Mesenchymal stem cell (in vitro differentiated cells and primary cell): Measurements from ENCODE around the gene MIP.
A peak's percentile ranks its signal among the peaks of the same experiment; 100 is the strongest.
"Not testable (repeated sequence)": the region's sequence is repeated elsewhere in the genome, so short reads cannot be mapped to it uniquely, and the experiment has no call there.

Source experiments
- DNase-seq: peaks from one replicate; pipeline ENCODE4 v3.0.0-alpha.2; 2013
- H2AFZ ChIP-seq: one replicate; pipeline ENCODE4 v1.6.1; 2013; ENCODE audit warnings: low read depth, mild to moderate bottlenecking, control low read depth, inconsistent platforms, low read length, moderate library complexity
- H2AK5ac ChIP-seq: 2 replicates; pipeline ENCODE4 v1.6.1; 2013; ENCODE audit warnings: low read length, moderate library complexity, mild to moderate bottlenecking, inconsistent platforms; ENCODE audit not compliant: severe bottlenecking
- H2BK120ac ChIP-seq: one replicate; pipeline ENCODE4 v1.6.1; 2013; ENCODE audit warnings: low read depth, mild to moderate bottlenecking, inconsistent platforms, low read length, moderate library complexity
- H2BK12ac ChIP-seq, 2 experiments: one replicate each; pipeline ENCODE4 v1.6.1; 2013; ENCODE audit warnings: inconsistent platforms in 2 of 2, low read length in 2 of 2, mild to moderate bottlenecking in 2 of 2, moderate library complexity in 2 of 2, control low read depth in 1 of 2
- H2BK15ac ChIP-seq: one replicate; pipeline ENCODE4 v1.6.1; 2013; ENCODE audit warnings: mild to moderate bottlenecking, low read depth, inconsistent platforms; ENCODE audit not compliant: poor library complexity, severe bottlenecking
- H2BK5ac ChIP-seq: 2 replicates; pipeline ENCODE4 v1.6.1; 2013; ENCODE audit warnings: low read depth, mild to moderate bottlenecking, low read length, control low read depth, inconsistent platforms; ENCODE audit not compliant: poor library complexity, severe bottlenecking
- H3K14ac ChIP-seq, 2 experiments: one replicate each; pipeline ENCODE4 v1.6.1; 2013; ENCODE audit warnings: inconsistent platforms in 2 of 2, low read length in 2 of 2, control low read depth in 1 of 2, mild to moderate bottlenecking in 1 of 2, moderate library complexity in 1 of 2
- H3K18ac ChIP-seq, 2 experiments: one replicate each; pipeline ENCODE4 v1.6.1; 2013; ENCODE audit warnings: inconsistent platforms in 2 of 2, low read length in 2 of 2, control low read depth in 1 of 2, low read depth in 1 of 2, mild to moderate bottlenecking in 1 of 2
- H3K23ac ChIP-seq, 2 experiments: one replicate each; pipeline ENCODE4 v1.6.1; 2013; ENCODE audit warnings: inconsistent platforms in 2 of 2, low read length in 2 of 2, mild to moderate bottlenecking in 2 of 2, moderate library complexity in 2 of 2, control low read depth in 1 of 2
- H3K27ac ChIP-seq: 2 replicates; pipeline ENCODE4 v1.5.1; 2013; ENCODE audit warnings: mild to moderate bottlenecking, moderate library complexity, low read length, control low read depth, inconsistent platforms; ENCODE audit not compliant: poor library complexity, severe bottlenecking
- H3K27me3 ChIP-seq, 2 experiments: 2 replicates each; pipeline versions ENCODE4 v1.6.1 to v1.7.0; 2013; ENCODE audit warnings: low read length in 2 of 2, mild to moderate bottlenecking in 2 of 2, moderate library complexity in 2 of 2, control low read depth in 1 of 2, inconsistent platforms in 1 of 2; ENCODE audit not compliant: control insufficient read depth in 1 of 2, insufficient read depth in 1 of 2
- H3K36me3 ChIP-seq, 2 experiments: 2 replicates each; pipeline versions ENCODE4 v1.6.1 to v1.7.0; 2013; ENCODE audit warnings: low read length in 2 of 2, control low read depth in 1 of 2, inconsistent platforms in 1 of 2, low read depth in 1 of 2, mild to moderate bottlenecking in 1 of 2; ENCODE audit not compliant: insufficient read depth in 2 of 2, control insufficient read depth in 1 of 2
- H3K4ac ChIP-seq, 2 experiments: one replicate each; pipeline ENCODE4 v1.6.1; 2013; ENCODE audit warnings: inconsistent platforms in 2 of 2, low read length in 2 of 2, mild to moderate bottlenecking in 2 of 2, moderate library complexity in 2 of 2, control low read depth in 1 of 2, low read depth in 1 of 2
- H3K4me1 ChIP-seq: 2 replicates; pipeline ENCODE4 v1.6.1; 2013; ENCODE audit warnings: low read depth, low read length, control low read depth; ENCODE audit not compliant: control insufficient read depth, insufficient read depth
- H3K4me2 ChIP-seq: 2 replicates; pipeline ENCODE4 v1.6.1; 2013; ENCODE audit warnings: low read length, mild to moderate bottlenecking, inconsistent platforms; ENCODE audit not compliant: poor library complexity, severe bottlenecking
- H3K4me3 ChIP-seq, 2 experiments: 2 replicates each; pipeline versions ENCODE4 v1.5.1 to v1.7.0; 2013; ENCODE audit warnings: low read length in 2 of 2, mild to moderate bottlenecking in 2 of 2, control low read depth in 1 of 2, low read depth in 1 of 2; ENCODE audit not compliant: insufficient read depth in 1 of 2
- H3K79me1 ChIP-seq: replicated peaks from 2 replicates; pipeline ENCODE4 v1.6.1; 2013; ENCODE audit warnings: mild to moderate bottlenecking, control low read depth, low read length, inconsistent platforms; ENCODE audit not compliant: poor library complexity, severe bottlenecking
- H3K9ac ChIP-seq: 2 replicates; pipeline ENCODE4 v1.7.0; 2013; ENCODE audit warnings: mild to moderate bottlenecking, low read length, moderate library complexity
- H3K9me3 ChIP-seq: 2 replicates; pipeline ENCODE4 v1.7.0; 2013; ENCODE audit warnings: mild to moderate bottlenecking, low read length; ENCODE audit not compliant: control insufficient read depth
- H4K8ac ChIP-seq: one replicate; pipeline ENCODE4 v1.6.1; 2013; ENCODE audit warnings: inconsistent platforms, mild to moderate bottlenecking, low read length, moderate library complexity
- H4K91ac ChIP-seq: one replicate; pipeline ENCODE4 v1.6.1; 2013; ENCODE audit warnings: mild to moderate bottlenecking, low read length, inconsistent platforms
- WGBS: methylation state at CpG from one replicate; pipeline ENCODE4 v1.1.7; 2013; ENCODE audit warnings: mixed read lengths; 5-methylcytosine and 5-hydroxymethylcytosine counted together

The MIP gene

DNA sequence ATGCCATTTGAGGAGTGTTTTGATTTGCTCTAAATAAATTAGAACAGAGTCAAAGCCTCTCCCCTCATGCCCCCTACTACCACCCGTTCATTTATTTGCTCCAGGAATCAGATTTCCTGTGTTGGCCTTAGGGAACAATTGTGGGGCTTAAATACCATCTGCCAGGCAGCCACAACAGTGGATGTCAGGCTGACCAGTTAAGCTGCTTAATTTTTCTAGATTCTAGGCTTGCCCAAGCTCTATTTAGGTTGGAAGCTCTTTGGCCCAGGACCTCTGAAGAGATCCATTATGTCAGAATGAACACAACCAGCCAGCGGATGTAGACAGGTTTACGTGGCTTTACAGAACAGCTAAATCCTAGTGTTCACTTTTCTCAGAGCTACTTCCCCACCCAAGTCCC is 4.2 kb downstream of the MIP start:
- Histone ChIP-seq H2AFZ (no peak overlapping the region), H3K18ac (no peak overlapping the region), H2BK120ac (no peak overlapping the region), H3K79me1 (peaks cover 10% of the 10 kb centered on the region), H3K9ac (no peak overlapping the region), H3K4me3 (no peak overlapping the region), H3K4me1 (no peaks in the 10 kb centered on the region), H2BK15ac (no peak overlapping the region), H3K27ac (no peak overlapping the region), H4K91ac (no peak overlapping the region), H3K4ac (no peak overlapping the region), H3K4me2 (no peak overlapping the region), H3K36me3 (no peaks in the 10 kb centered on the region), H2BK12ac (no peak overlapping the region), H4K8ac (peak overlapping the region; percentile 27), H3K14ac (no peak overlapping the region), H2AK5ac (no peak overlapping the region), H3K27me3 (peaks cover 8 to 19% of the 10 kb centered on the region in 2 experiments), H3K9me3 (no peaks in the 10 kb centered on the region), H3K23ac (no peak overlapping the region), H2BK5ac (no peak overlapping the region)
- WGBS, result 90% methylated on average over 3 of the region's 3 CpGs
- DNase-seq, result no peak

DNA sequence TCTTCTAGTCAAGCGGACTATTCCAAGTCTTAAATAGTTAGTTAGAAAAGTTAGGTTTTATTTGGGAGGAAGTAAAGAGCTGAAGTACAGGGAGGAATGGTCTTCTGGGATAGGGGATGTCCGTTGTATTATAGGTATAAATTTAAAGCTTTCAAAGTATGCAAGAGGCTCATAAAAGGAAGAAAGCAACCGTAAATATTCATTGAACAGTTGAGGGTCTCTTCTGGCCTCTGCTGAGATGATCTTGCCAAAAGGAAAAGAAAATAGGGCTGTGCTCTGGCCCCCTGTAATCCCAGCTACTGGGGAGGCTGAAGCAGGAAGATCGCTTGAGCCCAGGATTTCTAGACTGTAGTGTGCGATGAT is 4.9 kb downstream of the MIP start:
- Histone ChIP-seq H3K18ac (peak overlapping the region in 1 of 2 experiments; percentile 5), H3K4ac (no peak overlapping the region), H3K27ac (peak overlapping the region; percentile 79), H3K9ac (peak overlapping the region; percentile 87), H2AK5ac (no peak overlapping the region), H3K4me1 (no peaks in the 10 kb centered on the region), H2BK120ac (no peak overlapping the region), H3K27me3 (peaks cover 4 to 16% of the 10 kb centered on the region in 2 experiments), H3K4me2 (peak overlapping the region; percentile 87), H3K9me3 (no peaks in the 10 kb centered on the region), H3K79me1 (peaks cover 10% of the 10 kb centered on the region), H3K14ac (no peak overlapping the region), H2BK12ac (no peak overlapping the region), H3K4me3 (peak overlapping the region in 1 of 2 experiments; percentile 86), H3K23ac (no peak overlapping the region), H4K91ac (no peak overlapping the region), H3K36me3 (no peaks in the 10 kb centered on the region), H4K8ac (peak overlapping the region; percentile 19), H2BK15ac (no peak overlapping the region), H2AFZ (no peak overlapping the region), H2BK5ac (no peak overlapping the region)
- DNase-seq, result no peak
- WGBS, result 52% methylated on average over 5 of the region's 5 CpGs

DNA sequence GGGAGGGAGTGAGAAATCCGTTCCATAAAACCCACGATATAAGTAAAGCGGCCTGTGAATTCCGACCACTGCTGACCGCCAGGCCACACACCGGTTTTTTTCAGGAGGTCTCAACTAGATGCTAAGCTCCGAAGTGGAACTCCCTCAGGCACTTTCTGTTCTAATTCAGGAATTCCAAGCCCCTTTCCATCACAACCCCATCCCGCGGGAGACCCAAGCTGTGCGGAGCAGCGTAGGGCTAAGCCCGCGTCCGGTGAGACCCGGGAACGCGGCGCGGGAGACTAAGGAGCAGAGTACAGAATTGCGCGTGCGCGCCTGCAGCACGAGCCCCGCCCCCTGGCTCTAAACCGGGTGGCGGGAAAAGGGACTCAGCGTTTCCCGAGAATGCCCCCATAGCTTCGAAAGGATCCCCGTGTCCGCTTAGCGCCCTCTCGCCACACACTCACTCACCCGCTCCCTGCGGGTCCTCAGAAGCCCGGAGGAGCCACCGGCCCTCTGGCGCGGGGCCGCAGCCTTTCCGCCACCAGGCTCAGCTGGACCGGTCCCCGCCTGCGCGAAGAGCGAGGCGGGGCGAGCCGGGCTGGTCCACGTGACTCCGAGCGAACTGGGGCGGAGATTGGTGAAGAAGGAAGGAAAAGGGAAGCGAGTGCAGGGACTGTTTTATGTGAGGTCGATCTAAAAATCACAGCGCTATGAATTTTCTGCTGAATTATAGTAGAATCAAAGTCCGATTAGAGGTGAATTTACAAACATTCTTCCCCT is 5.4 kb downstream of the MIP start, which contains the start of gene TIMELESS:
TSS of gene TIMELESS (minus strand) at position 567 of the 762 bp plus-strand sequence. CDS start 15,256 bp downstream, outside the sequence.
- no peak within 1 kb of the TSS for H3K14ac ChIP-seq
- no peak within 1 kb of the TSS for H2AK5ac ChIP-seq
- peak within 1 kb of the TSS; percentile 87 for H3K9ac ChIP-seq
- H3K23ac ChIP-seq, result no peak within 1 kb of the TSS
- H3K4me2 ChIP-seq, result peak within 1 kb of the TSS; percentile 87
- no peak within 1 kb of the TSS for H2BK5ac ChIP-seq
- no peaks in the 10 kb centered on the region for H3K9me3 ChIP-seq
- H2BK12ac ChIP-seq, result no peak within 1 kb of the TSS
- H3K79me1 ChIP-seq, result peaks cover 12% of the 10 kb centered on the region
- H3K27me3 ChIP-seq, result peaks cover 0 to 10% of the 10 kb centered on the region in 2 experiments
- peak within 1 kb of the TSS; percentile 61 for H4K8ac ChIP-seq
- peak; percentile 92 for DNase-seq
- peak within 1 kb of the TSS; percentile 75 for H2BK15ac ChIP-seq
- no peak within 1 kb of the TSS for H2AFZ ChIP-seq
- peak within 1 kb of the TSS; percentile 73 to 86 for H3K4me3 ChIP-seq
- peak within 1 kb of the TSS; percentile 86 for H3K27ac ChIP-seq
- peak within 1 kb of the TSS; percentile 85 to 88 for H3K18ac ChIP-seq
- no peak within 1 kb of the TSS for H2BK120ac ChIP-seq
- H3K4ac ChIP-seq, result peak within 1 kb of the TSS in 1 of 2 experiments; percentile 71
- no peaks in the 10 kb centered on the region for H3K36me3 ChIP-seq
- no peak within 1 kb of the TSS for H4K91ac ChIP-seq
- H3K4me1 ChIP-seq, result no peaks in the 10 kb centered on the region
- 0% methylated on average over 49 of the region's 58 CpGs for WGBS

DNA sequence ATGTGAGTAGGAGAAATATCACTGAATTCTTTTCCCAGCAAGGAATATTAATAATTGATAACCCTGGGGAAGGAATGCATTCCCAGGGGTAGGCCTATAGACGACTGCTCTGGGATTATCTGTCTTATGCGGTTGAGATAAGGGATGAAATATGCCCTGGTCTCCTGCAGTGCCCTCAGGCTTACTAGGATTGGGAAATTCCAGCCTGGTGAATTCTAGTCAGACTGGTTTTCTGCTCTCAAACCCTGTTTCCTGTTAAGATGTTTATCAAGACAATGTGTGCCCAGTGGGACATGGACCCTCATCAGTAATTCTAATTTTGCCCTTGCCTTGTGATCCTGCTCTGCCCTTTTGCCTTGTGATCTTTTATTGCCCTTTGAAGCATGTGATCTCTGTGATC is 11.2 kb downstream of the MIP start:
- H3K79me1 ChIP-seq, result peaks cover 20% of the 10 kb centered on the region
- not testable (repeated sequence) for H3K36me3 ChIP-seq, H2BK15ac ChIP-seq, H3K9me3 ChIP-seq, H2BK120ac ChIP-seq, H3K27ac ChIP-seq, H4K91ac ChIP-seq, H3K14ac ChIP-seq, DNase-seq, H3K23ac ChIP-seq, H3K9ac ChIP-seq, H3K4ac ChIP-seq, H3K4me2 ChIP-seq, H2AK5ac ChIP-seq, H4K8ac ChIP-seq, H3K27me3 ChIP-seq, H2BK5ac ChIP-seq, H3K18ac ChIP-seq, H3K4me3 ChIP-seq, H3K4me1 ChIP-seq, H2AFZ ChIP-seq, H2BK12ac ChIP-seq
- WGBS, result 72% methylated on average over 2 of the region's 2 CpGs
